CD4-positive, CD25-positive, alpha-beta regulatory T cell (primary cell): ENCODE measurements around the gene PYGO2. TPM values are rescaled to one million over a fixed set of nuclear protein-coding genes. Genes with fewer than 3 reads are reported as not detected.
A peak's percentile ranks its signal among the peaks of the same experiment; 100 is the strongest.
"Not testable (repeated sequence)": the region's sequence is repeated elsewhere in the genome, so short reads cannot be mapped to it uniquely, and the experiment has no call there.

Experiments used
- ATAC-seq, 2 donors: fragments of 150-1000 bp; cut with Tn5 transposase; one replicate each; pipeline ENCODE4 v1.10.0; 2021; ENCODE audit warnings: low read depth in 2 of 2, moderate number of reproducible peaks in 2 of 2, moderate library complexity in 1 of 2
- DNase-seq, 3 donors: peaks; one replicate each; pipeline versions ENCODE4 v3.0.0 to v3.0.0-alpha.2; 2012 to 2022; ENCODE audit warnings: mixed read lengths in 1 of 3
- H3K27ac ChIP-seq: one replicate; pipeline ENCODE4 v1.7.0; 2013; ENCODE audit warnings: mild to moderate bottlenecking, low read length; ENCODE audit not compliant: insufficient read depth, poor library complexity, severe bottlenecking
- H3K27me3 ChIP-seq: one replicate; pipeline ENCODE4 v1.7.0; 2013; ENCODE audit warnings: low read length; ENCODE audit not compliant: control insufficient read depth, insufficient read depth
- H3K36me3 ChIP-seq: one replicate; pipeline ENCODE4 v1.7.0; 2013; ENCODE audit warnings: mild to moderate bottlenecking, low read length, moderate library complexity; ENCODE audit not compliant: control insufficient read depth, insufficient read depth
- H3K4me1 ChIP-seq: 2 replicates; pipeline ENCODE4 v1.7.0; 2013; ENCODE audit warnings: mild to moderate bottlenecking, low read length; ENCODE audit not compliant: insufficient read depth, control insufficient read depth, poor library complexity, severe bottlenecking
- H3K4me3 ChIP-seq: one replicate; pipeline ENCODE4 v1.7.0; 2013; ENCODE audit warnings: low read depth, mild to moderate bottlenecking, low read length, moderate library complexity
- H3K9me3 ChIP-seq, 2 experiments: 1 replicate in 1 of 2; 2 replicates in 1 of 2; pipeline ENCODE4 v1.7.0; 2013; ENCODE audit warnings: low read length in 2 of 2, mild to moderate bottlenecking in 1 of 2, moderate library complexity in 1 of 2; ENCODE audit not compliant: control insufficient read depth in 2 of 2
- H3K27ac Mint-ChIP-seq, 3 donors: one replicate each; pipeline ENCODE4 v1.8.0; 2020 to 2022; ENCODE audit warnings: mild to moderate bottlenecking in 3 of 3, mixed read lengths in 3 of 3, moderate library complexity in 2 of 3
- H3K27me3 Mint-ChIP-seq: one replicate; pipeline ENCODE4 v1.8.0; 2022; ENCODE audit warnings: mild to moderate bottlenecking, mixed read lengths
- H3K36me3 Mint-ChIP-seq: one replicate; pipeline ENCODE4 v1.8.0; 2020; ENCODE audit warnings: mixed read lengths
- H3K4me1 Mint-ChIP-seq, 4 donors: one replicate each; pipeline ENCODE4 v1.8.0; 2020 to 2022; ENCODE audit warnings: mixed read lengths in 4 of 4, mild to moderate bottlenecking in 1 of 4
- H3K4me3 Mint-ChIP-seq, 4 donors: one replicate each; pipeline ENCODE4 v1.8.0; 2020 to 2022; ENCODE audit warnings: mild to moderate bottlenecking in 4 of 4, mixed read lengths in 4 of 4, moderate library complexity in 3 of 4
- H3K9me3 Mint-ChIP-seq, 7 donors: one replicate each; pipeline ENCODE4 v1.8.0; 2020 to 2022; ENCODE audit warnings: mixed read lengths in 7 of 7, mild to moderate bottlenecking in 3 of 7, moderate library complexity in 2 of 7
- polyA plus RNA-seq, 4 donors: library from polyadenylated mRNA; unstranded; fragments of 300-500 nt; fragmentation: Illumina TruSeq; gene quantifications; one replicate each; pipeline ENCODE4 v1.2.3, GENCODE V29; 2021
- total RNA-seq: library from RNA; stranded (reverse); gene quantifications from one replicate; pipeline ENCODE4 v1.2.3, GENCODE V29; 2022

The PYGO2 gene
- total and polyA plus RNA-seq, 5 donors from 2014 or later, result 30.2 to 47.3 (median 46.6) TPM

GRCh38 chr1:154998818-154999570 lies 37.4 kb upstream of the PYGO2 start:
- H3K36me3 ChIP-seq, result no peaks in the 10 kb centered on the region
- Mint-ChIP-seq H3K27ac (peak overlapping the region; percentile 83 to 96 (median 94)), H3K4me3 (peak overlapping the region; percentile 88 to 99 (median 91)), H3K4me1 (peaks cover 0 to 37% (median 17%) of the 10 kb centered on the region in 4 donors), H3K36me3 (no peaks in the 10 kb centered on the region), H3K9me3 (peaks cover 0 to 2% (median 0%) of the 10 kb centered on the region in 7 donors), H3K27me3 (no peaks in the 10 kb centered on the region)
- H3K4me1 ChIP-seq, result peaks cover 40% of the 10 kb centered on the region
- H3K4me3 ChIP-seq, result peak overlapping the region; percentile 64
- no peaks in the 10 kb centered on the region for H3K27me3 ChIP-seq
- H3K27ac ChIP-seq, result peak overlapping the region; percentile 96
- ATAC-seq (no peak), DNase-seq (peak; percentile 50 to 80 (median 50))
- no peaks in the 10 kb centered on the region for H3K9me3 ChIP-seq

- H3K27ac Mint-ChIP-seq, result peak overlapping the region in 1 of 3 donors; percentile 83
- no peak for DNase-seq
- no peaks in the 10 kb centered on the region for H3K27me3 Mint-ChIP-seq
- peak overlapping the region in 2 of 4 donors; percentile 33 to 99 for H3K4me3 Mint-ChIP-seq
- peaks cover 0 to 33% (median 15%) of the 10 kb centered on the region in 4 donors for H3K4me1 Mint-ChIP-seq
- Histone ChIP-seq H3K27ac (no peak overlapping the region), H3K4me3 (no peak overlapping the region), H3K27me3 (no peaks in the 10 kb centered on the region), H3K4me1 (peaks cover 36% of the 10 kb centered on the region), H3K36me3 (no peaks in the 10 kb centered on the region), H3K9me3 (no peaks in the 10 kb centered on the region)
- no peak for ATAC-seq
- H3K36me3 Mint-ChIP-seq, result no peaks in the 10 kb centered on the region
- H3K9me3 Mint-ChIP-seq, result peaks cover 0 to 2% (median 0%) of the 10 kb centered on the region in 7 donors
Measured at GRCh38 chr1:154998201-154998780, 36.7 kb upstream of the PYGO2 start.

- no peak for ATAC-seq
- H3K4me1 Mint-ChIP-seq, result peaks cover 0 to 33% (median 15%) of the 10 kb centered on the region in 4 donors
- Histone ChIP-seq H3K9me3 (no peaks in the 10 kb centered on the region), H3K4me1 (peaks cover 29% of the 10 kb centered on the region), H3K27me3 (no peaks in the 10 kb centered on the region), H3K4me3 (no peak overlapping the region), H3K27ac (no peak overlapping the region), H3K36me3 (no peaks in the 10 kb centered on the region)
- peaks cover 0 to 2% (median 0%) of the 10 kb centered on the region in 7 donors for H3K9me3 Mint-ChIP-seq
- no peak for DNase-seq
- H3K27ac Mint-ChIP-seq, result peak overlapping the region in 2 of 3 donors; percentile 14 to 73
- peaks cover 3% of the 10 kb centered on the region for H3K36me3 Mint-ChIP-seq
- H3K27me3 Mint-ChIP-seq, result no peaks in the 10 kb centered on the region
- H3K4me3 Mint-ChIP-seq, result peak overlapping the region in 2 of 4 donors; percentile 27 to 85
Measured at GRCh38 chr1:154996966-154997701, 35.6 kb upstream of the PYGO2 start.

- peaks cover 18% of the 10 kb centered on the region for H3K4me1 ChIP-seq
- H3K36me3 ChIP-seq, H3K27me3 ChIP-seq, H3K9me3 ChIP-seq, H3K4me3 ChIP-seq, H3K27ac ChIP-seq, H3K36me3 Mint-ChIP-seq, ATAC-seq, DNase-seq, H3K9me3 Mint-ChIP-seq, H3K27me3 Mint-ChIP-seq: not testable (repeated sequence)
- H3K4me1 Mint-ChIP-seq, result peaks cover 0 to 33% (median 15%) of the 10 kb centered on the region in 4 donors
- peak overlapping the region in 1 of 4 donors; percentile 65 for H3K4me3 Mint-ChIP-seq
- peak overlapping the region in 1 of 3 donors; percentile 24 for H3K27ac Mint-ChIP-seq
Measured at GRCh38 chr1:154995301-154995983, 33.9 kb upstream of the PYGO2 start.

GRCh38 chr1:154994591-154994990 lies 33.0 kb upstream of the PYGO2 start:
- Histone ChIP-seq H3K9me3 (no peaks in the 10 kb centered on the region), H3K4me3 (no peak overlapping the region), H3K27ac (no peak overlapping the region), H3K4me1 (peaks cover 10% of the 10 kb centered on the region), H3K36me3 (peaks cover 11% of the 10 kb centered on the region), H3K27me3 (no peaks in the 10 kb centered on the region)
- Mint-ChIP-seq H3K36me3 (peaks cover 6% of the 10 kb centered on the region), H3K27ac (peak overlapping the region in 2 of 3 donors; percentile 24 to 55), H3K9me3 (no peaks in the 10 kb centered on the region), H3K4me1 (peaks cover 0 to 26% (median 11%) of the 10 kb centered on the region in 4 donors), H3K4me3 (peak overlapping the region in 1 of 4 donors; percentile 65), H3K27me3 (no peaks in the 10 kb centered on the region)
- DNase-seq (no peak), ATAC-seq (no peak)

- Mint-ChIP-seq H3K4me3 (peak overlapping the region in 1 of 4 donors; percentile 65), H3K4me1 (peaks cover 0 to 28% (median 9%) of the 10 kb centered on the region in 4 donors), H3K36me3 (peaks cover 9% of the 10 kb centered on the region), H3K27me3 (no peaks in the 10 kb centered on the region), H3K27ac (no peak overlapping the region), H3K9me3 (no peaks in the 10 kb centered on the region)
- H3K4me1 ChIP-seq, result peaks cover 7% of the 10 kb centered on the region
- no peaks in the 10 kb centered on the region for H3K9me3 ChIP-seq
- DNase-seq, result no peak
- no peak overlapping the region for H3K4me3 ChIP-seq
- H3K36me3 ChIP-seq, result peaks cover 15% of the 10 kb centered on the region
- H3K27me3 ChIP-seq, result no peaks in the 10 kb centered on the region
- no peak for ATAC-seq
- H3K27ac ChIP-seq, result no peak overlapping the region
Measured at GRCh38 chr1:154994269-154994587, 32.6 kb upstream of the PYGO2 start.

- Mint-ChIP-seq H3K9me3 (no peaks in the 10 kb centered on the region), H3K4me1 (peaks cover 0 to 28% (median 8%) of the 10 kb centered on the region in 4 donors), H3K27me3 (no peaks in the 10 kb centered on the region), H3K27ac (peak within 1 kb of the TSS in 1 of 3 donors; percentile 56), H3K4me3 (peak within 1 kb of the TSS in 1 of 4 donors; percentile 65), H3K36me3 (peaks cover 9% of the 10 kb centered on the region)
- DNase-seq (no peak), ATAC-seq (no peak)
- H3K36me3 ChIP-seq, result peaks cover 18% of the 10 kb centered on the region
- no peak within 1 kb of the TSS for H3K4me3 ChIP-seq
- peaks cover 2% of the 10 kb centered on the region for H3K4me1 ChIP-seq
- H3K9me3 ChIP-seq, result no peaks in the 10 kb centered on the region
- no peaks in the 10 kb centered on the region for H3K27me3 ChIP-seq
- H3K27ac ChIP-seq, result no peak within 1 kb of the TSS
Measured at GRCh38 chr1:154993572-154994268, 32.1 kb upstream of the PYGO2 start, which contains the start of gene LENEP. LENEP (plus strand) TSS chr1:154993586; CDS start chr1:154993608, 22 bp downstream.
